ENCODE results near the gene SARM1.

The SARM1 gene

DNA sequence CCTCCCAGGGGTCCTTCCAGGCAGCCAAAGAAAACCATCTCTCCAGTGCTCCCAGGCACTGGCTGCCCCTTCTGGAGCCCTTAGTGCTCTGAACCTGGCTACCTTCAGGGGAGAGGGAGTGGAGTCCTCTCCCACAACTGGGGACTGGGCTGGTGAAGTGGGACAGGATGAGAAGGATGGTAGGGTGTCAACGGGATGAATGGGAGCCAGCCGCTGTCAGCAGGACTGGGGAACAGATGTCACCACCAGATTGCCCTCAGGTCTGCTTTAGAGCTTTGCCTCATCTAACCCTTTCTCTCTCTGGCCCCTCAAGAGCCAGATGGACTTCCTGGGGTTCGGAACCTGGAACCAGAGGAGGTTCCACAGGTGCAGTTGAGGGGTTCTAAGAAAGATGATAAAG lies 6.0 kb upstream of the SARM1 start:
- DNase-seq (ENCODE audit: low read depth), result no peak
- H3K4me3 ChIP-seq (ENCODE audit: low read depth, low read length), result no peak overlapping the region

DNA sequence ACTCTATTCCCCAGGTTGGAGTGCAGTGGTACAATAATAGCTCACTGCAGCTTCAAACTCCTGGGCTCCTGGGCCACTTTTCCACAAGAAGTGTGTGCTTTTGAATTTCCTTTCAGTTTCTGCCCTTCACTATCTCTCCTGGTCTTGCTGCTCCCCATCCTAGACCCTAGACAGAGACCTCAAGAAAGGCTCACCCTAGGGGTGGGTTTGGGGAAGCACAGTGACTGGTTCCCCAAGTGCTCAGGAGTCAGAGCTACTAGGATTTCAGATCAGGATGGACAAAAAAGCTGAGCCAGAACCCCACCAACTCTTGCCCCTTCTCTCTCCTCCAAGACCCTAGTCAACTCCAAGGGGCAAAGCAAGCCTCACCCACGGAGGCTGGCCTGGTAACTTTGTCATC lies 4.9 kb upstream of the SARM1 start:
- DNase-seq (ENCODE audit: low read depth), result no peak
- H3K4me3 ChIP-seq (ENCODE audit: low read depth, low read length), result no peak overlapping the region

DNA sequence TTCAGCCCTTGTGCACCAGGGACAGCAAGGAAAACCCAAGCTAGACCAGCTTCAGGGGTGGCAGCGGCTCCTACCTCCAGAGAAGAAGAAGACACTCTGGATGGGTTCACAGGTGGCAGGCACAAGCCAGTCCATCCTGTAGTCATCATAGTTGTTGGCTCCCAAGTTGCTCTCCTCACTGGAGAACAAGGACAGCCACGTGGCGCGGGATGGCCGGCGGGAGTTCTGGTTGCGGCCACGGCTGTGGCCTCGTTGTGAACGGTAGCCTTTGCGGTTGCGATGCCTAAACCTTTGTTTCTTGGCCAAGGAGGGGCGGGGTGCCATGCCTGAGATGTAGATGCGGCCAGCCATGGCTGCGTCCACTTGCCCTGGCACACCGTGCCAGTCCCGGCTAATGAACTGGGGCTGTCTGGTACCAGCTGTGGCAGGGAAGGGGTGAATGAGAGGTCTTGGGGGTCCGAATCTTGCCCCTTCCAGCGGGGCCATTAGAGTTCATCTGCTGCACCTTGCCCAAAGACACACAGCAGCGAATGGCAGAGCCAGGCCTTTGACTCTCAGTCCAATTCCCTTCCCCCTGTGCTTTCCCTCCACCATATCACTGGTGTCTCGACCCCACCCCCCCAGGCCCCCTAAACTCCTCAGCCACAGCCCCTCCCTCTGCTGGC lies 3.7 kb upstream of the SARM1 start:
- no peak for DNase-seq (ENCODE audit: low read depth)
- H3K4me3 ChIP-seq (ENCODE audit: low read depth, low read length), result no peak overlapping the region

DNA sequence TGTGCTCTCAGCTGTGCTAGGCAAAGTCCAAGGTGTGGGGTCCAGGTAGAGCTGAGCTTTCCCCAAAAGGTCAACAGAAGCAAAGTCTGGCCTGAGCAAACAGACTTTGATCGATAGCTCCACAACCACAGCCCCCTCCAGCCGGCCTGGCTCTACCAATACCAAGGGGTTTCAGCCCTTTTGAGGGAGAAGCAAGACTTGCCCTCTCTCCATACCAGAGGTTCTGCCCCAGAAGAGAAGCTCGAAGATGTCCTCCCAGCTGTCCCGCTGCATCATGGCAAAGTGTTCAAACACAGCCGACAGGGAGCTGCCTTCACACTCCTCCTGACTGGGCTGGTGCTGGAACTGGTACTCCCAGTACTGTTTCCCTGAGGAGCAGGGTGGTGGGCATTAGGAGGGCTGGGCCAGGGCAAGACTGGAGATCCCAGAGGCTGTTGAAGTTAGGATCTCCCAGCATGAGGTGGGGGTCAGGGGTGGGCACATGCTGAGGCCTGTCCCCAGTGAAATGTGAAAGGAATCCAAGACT lies 3.1 kb upstream of the SARM1 start:
- H3K4me3 ChIP-seq (ENCODE audit: low read depth, low read length), result no peak overlapping the region
- no peak for DNase-seq (ENCODE audit: low read depth)

DNA sequence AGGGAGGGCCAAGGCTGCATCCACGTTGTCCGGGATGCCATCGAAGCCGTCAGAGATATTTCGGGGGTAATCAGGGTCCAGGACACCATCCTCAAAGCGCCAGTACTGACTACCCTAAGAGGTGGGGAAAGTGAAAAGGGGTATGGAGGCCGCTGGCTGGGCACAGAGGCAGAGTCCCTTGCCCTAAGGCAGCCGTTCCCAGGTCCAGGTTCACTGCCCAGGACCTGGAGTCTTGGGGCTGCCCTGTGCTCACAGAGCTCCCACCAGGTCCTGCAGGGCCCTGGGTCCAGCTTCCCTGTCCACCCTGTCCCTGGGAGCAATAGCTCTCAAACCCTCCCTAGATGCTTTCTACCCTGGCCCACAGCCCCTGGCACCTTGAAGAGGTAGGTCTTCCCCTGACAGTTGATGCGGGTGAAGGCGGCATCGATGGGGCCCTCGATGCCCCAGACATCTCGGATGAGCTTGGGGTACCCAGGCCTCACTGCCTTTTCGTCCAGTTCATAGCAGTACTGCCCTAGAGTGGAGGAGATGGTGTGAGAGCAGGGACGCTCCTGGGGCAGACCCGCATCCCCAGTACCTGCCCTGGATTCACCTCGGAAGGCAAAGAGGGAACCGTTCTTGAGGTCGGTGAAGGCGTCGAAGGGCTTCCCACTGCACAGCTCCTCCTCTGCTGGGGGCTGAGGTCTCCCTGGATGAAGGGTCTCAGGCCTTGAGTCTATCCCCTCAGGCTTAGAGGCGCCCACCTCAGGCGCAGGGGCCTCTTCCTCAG lies 2.4 kb upstream of the SARM1 start:
- no peak overlapping the region for H3K4me3 ChIP-seq (ENCODE audit: low read depth, low read length)
- no peak for DNase-seq (ENCODE audit: low read depth)

DNA sequence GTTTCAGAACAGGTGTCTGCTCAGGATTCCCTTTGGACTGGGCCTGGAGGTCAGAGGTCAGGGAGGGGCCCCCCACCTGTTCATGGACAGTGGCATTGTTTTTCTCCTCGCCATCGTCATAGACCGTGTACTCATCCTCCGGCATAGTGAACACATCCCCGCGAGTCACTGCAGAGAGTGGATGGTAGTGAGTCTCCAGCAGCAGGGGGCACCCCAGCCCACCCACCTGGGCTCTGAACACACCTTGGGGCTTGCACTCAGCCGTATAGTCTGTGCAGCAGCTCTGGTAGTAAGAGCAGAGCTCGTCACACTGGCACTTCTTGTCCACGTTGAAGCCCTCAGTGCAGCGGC lies 1.8 kb upstream of the SARM1 start:
- no peak overlapping the region for H3K4me3 ChIP-seq (ENCODE audit: low read depth, low read length)
- DNase-seq (ENCODE audit: low read depth), result no peak

DNA sequence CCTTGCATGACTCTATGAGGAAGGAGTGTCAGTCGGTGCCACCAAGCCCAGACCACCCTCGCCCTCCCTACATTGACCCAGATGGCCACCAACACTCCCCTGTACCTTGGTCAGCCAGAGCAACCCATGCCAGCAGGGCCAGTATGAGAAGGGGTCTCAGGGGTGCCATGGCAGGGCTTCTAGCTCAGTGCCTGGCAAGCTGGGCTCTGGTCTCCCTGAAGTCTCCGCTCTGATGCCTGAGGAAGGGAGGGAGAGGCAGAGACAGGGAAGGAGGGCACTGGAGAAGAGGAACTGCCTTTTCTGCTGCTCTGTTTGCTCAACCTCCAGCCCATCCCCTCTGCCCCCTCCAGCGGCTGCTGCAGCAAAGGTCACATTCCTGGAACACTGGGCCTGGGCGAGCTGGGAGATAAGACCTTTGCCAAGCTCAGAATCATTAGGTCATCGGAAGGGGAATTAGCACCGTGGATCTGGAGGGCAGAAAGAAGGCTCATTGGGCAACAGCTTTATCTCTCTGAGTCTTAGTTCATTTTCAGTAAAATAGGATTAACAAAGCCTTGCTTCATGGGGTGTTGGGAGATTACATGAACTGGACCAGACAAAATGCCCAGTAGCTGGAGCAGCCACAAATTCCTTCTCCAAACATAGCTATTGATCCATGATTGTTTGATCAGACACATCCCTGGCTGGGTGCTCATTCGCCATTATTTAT lies 1.3 kb upstream of the SARM1 start, which contains the start of gene VTN:
TSS of gene VTN (minus strand) at position 273 of the 709 bp plus-strand sequence. CDS start at position 169, 104 bp downstream.
- DNase-seq (ENCODE audit: low read depth), result no peak
- peak within 1 kb of the TSS; percentile 71 for H3K4me3 ChIP-seq (ENCODE audit: low read depth, low read length)

DNA sequence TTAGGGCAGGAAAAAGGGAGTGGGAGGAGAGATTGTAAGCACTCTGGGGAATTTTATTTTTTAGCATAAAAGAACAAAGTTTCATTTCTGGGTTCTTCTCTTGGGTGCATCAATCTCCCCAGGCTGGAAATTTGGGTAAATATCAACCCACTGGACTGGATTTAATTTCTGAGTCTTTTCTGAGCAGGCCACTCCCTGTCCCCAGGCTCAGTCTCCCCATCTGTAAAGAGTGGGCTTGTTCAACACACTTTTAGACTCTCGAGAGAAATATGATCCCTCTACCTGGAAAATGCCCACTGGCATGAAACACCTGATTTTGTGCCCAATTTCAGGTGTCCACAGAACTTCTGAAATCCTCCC lies 770 bp upstream of the SARM1 start:
- H3K4me3 ChIP-seq (ENCODE audit: low read depth, low read length), result peak overlapping the region; percentile 71
- DNase-seq (ENCODE audit: low read depth), result no peak

DNA sequence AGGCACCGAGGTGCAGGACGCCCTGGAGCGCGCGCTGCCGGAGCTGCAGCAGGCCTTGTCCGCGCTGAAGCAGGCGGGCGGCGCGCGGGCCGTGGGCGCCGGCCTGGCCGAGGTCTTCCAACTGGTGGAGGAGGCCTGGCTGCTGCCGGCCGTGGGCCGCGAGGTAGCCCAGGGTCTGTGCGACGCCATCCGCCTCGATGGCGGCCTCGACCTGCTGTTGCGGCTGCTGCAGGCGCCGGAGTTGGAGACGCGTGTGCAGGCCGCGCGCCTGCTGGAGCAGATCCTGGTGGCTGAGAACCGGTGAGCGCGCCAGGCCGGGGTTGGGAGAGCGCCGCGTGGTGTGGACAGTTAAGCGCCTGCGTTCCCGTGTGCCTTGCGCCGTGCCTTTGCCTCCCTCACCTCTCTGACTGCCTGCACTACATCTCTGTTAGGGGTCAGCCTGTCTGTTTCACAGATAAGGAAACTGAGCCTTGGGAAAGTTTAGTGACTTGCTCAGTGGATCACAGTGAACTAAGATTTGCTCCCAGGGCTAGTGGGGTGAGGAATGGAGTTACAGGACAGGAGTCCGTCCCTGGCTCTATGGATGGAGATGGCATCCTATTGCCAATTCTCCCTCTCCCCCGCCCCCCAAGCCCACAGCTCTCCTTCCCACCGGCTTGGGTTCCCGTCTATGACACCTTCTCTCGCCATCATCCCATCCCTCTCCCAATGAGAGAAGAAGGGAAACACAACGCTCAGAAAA lies 880 bp downstream of the SARM1 start:
- H3K4me3 ChIP-seq (ENCODE audit: low read depth, low read length), result peak overlapping the region; percentile 71
- DNase-seq (ENCODE audit: low read depth), result no peak

DNA sequence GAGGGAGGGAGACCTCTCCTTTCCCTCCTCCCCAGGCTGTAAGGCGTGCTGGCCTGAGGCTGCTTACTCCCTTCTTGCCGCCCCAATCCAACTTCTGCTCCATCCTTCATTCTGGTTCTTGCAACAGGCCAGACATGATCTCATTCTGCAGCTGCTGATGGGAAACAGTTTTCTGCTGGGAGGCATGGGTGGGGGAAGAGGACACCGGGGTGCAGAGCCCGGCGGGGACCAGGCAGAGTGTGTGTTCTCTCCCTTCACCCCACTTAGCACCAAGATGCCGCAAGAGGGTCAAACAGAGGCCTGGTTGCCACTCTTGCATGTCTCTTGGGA lies 1.4 kb downstream of the SARM1 start:
- peak overlapping the region; percentile 71 for H3K4me3 ChIP-seq (ENCODE audit: low read depth, low read length)
- DNase-seq (ENCODE audit: low read depth), result no peak

DNA sequence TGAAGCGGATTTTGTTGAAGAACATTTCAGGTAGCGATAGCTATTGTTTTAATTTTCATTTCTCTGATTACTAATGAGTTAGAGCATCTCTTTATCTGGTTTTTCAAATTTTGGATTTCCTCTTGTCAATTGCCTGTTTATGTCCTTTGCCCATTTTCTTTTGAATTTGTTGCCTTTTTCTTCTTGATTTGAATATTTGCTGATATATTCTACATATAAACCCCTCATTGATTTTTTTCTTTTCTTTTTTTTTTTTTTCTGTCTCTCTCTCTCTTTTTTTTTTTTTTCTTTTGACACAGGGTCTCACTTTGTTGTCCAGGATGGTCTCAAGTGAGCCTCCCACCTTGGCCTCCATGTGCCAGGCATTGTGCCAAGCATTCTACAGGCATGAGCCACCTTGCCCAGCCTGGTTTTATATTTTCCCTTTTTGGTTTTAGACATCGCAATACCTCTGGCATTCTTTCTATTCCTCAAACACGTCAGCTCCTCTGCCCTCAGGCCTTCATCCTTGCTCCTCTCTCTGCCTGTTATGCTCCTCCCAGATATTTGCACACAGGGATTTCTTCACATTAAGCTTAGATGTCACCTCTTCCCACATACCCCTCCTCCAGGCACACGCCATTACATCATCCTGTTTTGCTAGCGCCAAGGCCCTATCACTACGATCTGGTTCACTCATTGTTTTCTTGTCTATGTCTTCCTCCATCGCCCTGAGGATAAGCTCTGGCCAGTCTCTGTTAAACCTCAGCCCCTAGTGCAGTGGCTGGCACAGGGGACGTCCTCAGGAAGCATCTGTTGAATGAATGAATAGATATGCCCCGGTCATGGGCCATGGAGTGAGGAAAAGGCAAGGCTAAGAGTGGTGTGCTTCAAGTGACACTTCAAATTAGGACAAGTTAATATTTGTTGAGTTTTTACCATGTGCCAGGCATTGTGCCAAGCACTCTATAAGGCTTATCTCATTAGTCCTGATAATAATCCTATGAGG lies 8.6 kb downstream of the SARM1 start:
- H3K4me3 ChIP-seq (ENCODE audit: low read depth, low read length), result no peak overlapping the region
- DNase-seq (ENCODE audit: low read depth), result no peak

DNA sequence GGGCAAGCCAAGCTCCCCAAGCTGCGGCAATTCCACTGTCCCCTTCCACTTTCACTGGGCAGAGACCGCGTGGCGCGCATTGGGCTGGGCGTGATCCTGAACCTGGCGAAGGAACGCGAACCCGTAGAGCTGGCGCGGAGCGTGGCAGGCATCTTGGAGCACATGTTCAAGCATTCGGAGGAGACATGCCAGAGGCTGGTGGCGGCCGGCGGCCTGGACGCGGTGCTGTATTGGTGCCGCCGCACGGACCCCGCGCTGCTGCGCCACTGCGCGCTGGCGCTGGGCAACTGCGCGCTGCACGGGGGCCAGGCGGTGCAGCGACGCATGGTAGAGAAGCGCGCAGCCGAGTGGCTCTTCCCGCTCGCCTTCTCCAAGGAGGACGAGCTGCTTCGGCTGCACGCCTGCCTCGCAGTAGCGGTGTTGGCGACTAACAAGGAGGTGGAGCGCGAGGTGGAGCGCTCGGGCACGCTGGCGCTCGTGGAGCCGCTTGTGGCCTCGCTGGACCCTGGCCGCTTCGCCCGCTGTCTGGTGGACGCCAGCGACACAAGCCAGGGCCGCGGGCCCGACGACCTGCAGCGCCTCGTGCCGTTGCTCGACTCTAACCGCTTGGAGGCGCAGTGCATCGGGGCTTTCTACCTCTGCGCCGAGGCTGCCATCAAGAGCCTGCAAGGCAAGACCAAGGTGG lies 9.8 kb downstream of the SARM1 start:
- H3K4me3 ChIP-seq (ENCODE audit: low read depth, low read length), result no peak overlapping the region

DNA sequence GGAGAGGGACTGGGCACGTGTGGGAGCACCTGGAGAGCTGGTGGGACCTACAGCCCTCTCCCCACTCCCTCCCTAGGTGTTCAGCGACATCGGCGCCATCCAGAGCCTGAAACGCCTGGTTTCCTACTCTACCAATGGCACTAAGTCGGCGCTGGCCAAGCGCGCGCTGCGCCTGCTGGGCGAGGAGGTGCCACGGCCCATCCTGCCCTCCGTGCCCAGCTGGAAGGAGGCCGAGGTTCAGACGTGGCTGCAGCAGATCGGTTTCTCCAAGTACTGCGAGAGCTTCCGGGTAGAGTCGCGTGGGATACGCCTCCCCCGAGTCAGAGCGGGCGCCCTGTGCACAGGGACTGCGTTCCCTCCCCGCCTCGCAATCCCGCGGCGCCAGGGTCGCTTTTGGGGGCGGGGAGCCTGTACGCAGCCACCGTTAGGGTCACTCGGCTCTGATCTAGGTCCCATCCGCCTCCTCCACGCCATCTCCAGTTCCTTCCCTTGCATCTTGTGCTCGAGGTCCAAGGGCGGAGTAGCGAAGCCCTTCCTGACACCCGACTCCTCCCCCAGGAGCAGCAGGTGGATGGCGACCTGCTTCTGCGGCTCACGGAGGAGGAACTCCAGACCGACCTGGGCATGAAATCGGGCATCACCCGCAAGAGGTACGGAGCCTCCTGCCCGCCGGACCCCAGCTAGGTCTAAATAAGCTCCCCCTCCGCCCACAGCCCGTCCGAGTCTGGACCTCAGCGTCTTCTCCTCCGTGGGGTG lies 13.0 kb downstream of the SARM1 start:
- DNase-seq (ENCODE audit: low read depth), result no peak
- peak overlapping the region; percentile 25 for H3K4me3 ChIP-seq (ENCODE audit: low read depth, low read length)

More for the DNA sequence above, 9.8 kb downstream of the SARM1 start:
- no peak for DNase-seq (ENCODE audit: low read depth)

DNA sequence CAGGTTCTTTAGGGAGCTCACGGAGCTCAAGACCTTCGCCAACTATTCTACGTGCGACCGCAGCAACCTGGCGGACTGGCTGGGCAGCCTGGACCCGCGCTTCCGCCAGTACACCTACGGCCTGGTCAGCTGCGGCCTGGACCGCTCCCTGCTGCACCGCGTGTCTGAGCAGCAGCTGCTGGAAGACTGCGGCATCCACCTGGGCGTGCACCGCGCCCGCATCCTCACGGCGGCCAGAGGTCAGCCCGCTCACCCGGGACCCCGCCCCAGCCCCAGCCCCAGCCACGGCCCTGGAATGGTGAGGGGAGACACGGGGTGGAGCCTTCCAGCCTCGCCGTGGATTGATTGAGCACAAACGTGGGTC lies 13.5 kb downstream of the SARM1 start:
- no peak overlapping the region for H3K4me3 ChIP-seq (ENCODE audit: low read depth, low read length)
- no peak for DNase-seq (ENCODE audit: low read depth)

DNA sequence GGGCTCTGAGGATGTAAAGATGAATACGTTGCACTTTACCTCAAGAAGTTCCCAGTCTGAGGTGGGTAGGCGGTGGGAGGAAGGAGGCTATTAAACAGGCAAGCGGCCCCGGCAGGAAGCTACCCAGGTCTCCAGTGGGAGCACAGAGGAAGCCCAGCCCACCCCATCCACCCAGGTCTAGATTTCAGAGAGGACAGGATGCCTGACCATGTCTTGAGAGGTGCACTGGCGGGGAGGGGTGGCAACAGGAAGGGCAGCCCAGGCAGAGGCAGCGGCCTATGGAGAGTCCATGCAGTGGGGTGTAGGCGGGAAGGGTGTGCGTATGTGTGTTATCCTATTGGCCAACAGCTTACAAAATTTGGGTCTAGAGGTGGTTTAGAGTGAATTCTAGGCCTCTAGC lies 13.9 kb downstream of the SARM1 start:
- no peak for DNase-seq (ENCODE audit: low read depth)
- H3K4me3 ChIP-seq (ENCODE audit: low read depth, low read length), result no peak overlapping the region

DNA sequence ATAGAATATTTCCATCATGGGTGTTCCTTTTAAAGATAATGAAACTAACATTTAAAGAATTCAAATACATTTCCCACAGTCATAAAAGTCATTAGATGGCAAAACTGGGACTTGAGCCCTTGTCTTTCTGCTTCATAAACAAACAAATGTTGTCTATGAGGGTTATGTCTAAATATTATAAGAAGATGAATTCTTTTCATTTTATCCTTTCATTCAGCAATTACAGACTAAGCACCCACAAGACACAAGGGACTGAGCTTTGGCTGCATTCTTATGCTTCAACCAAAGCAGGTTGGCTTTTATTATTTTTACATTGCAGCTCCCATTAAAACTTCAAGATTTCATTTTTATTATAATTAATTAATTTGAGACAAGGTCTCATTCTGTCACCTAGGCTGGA lies 14.9 kb downstream of the SARM1 start:
- DNase-seq (ENCODE audit: low read depth), result no peak
- H3K4me3 ChIP-seq (ENCODE audit: low read depth, low read length), result no peak overlapping the region

DNA sequence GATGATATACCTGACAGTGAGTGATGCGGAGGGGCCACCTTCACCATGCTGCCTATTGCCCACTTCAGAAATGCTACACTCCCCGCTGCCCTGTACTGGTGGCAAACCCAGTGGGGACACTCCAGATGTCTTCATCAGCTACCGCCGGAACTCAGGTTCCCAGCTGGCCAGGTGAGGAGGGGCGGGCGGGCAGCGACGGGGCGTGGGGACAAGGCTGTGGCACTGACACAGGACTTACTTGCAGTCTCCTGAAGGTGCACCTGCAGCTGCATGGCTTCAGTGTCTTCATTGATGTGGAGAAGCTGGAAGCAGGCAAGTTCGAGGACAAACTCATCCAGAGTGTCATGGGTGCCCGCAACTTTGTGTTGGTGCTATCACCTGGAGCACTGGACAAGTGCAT lies 16.6 kb downstream of the SARM1 start:
- no peak overlapping the region for H3K4me3 ChIP-seq (ENCODE audit: low read depth, low read length)

DNA sequence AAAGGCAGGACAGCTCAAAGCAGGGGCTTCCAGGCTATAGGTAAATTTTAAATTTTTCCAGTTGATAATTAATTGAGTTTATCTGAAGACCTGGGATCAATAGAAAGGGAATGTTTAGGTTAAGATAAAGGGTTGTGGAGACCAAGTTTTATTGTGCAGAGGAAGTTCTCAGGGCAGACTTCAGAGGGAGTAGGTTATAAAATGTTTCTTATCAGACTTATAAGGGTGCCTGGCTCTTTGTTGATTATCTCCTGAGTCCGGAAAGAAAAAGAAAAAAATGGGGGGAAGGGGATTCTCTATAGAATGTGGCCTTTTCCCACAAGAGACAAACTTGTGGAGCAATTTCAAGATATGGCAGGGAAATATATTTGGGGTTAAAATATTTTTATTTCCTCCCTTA lies 18.6 kb downstream of the SARM1 start:
- H3K4me3 ChIP-seq (ENCODE audit: low read depth, low read length), result no peak overlapping the region
- no peak for DNase-seq (ENCODE audit: low read depth)

More for the DNA sequence above, 16.6 kb downstream of the SARM1 start:
- DNase-seq (ENCODE audit: low read depth), result no peak

Data from skeletal muscle cell (primary cell).